K562 (cell line): ENCODE measurements around the gene HSPH1. TPM values are rescaled to one million over a fixed set of nuclear protein-coding genes. Genes with fewer than 3 reads are reported as not detected.

Experiments
- HEY1 ChIP-seq: fragments of 250-450 bp; sonication (Bioruptor Pico); IDR thresholded peaks from 2 replicates; pipeline ENCODE4 v1.5.0; 2020; ENCODE audit warnings: mild to moderate bottlenecking, moderate library complexity, borderline replicate concordance
- JUND ChIP-seq, 2 experiments: IDR thresholded peaks; 2 replicates in 1 of 2; 3 replicates in 1 of 2; pipeline ENCODE4 v1.6.1; 2011; ENCODE audit warnings: borderline replicate concordance in 2 of 2, low read depth in 2 of 2, low read length in 2 of 2, improper control_type of control experiment in 1 of 2, missing biosample characterization in 1 of 2, missing genetic modification characterization in 1 of 2, missing genetic modification reagents in 1 of 2
- KLF13 ChIP-seq: fragments of 450-650 bp; IDR thresholded peaks from 2 replicates; pipeline ENCODE4 v1.6.1; 2016; ENCODE audit warnings: missing genetic modification characterization, low read depth, mild to moderate bottlenecking, missing compliant biosample characterization, moderate library complexity, borderline replicate concordance
- MEF2A ChIP-seq: IDR thresholded peaks from 2 replicates; pipeline ENCODE4 v1.6.1; 2011; ENCODE audit warnings: low read depth, mild to moderate bottlenecking, low read length, moderate library complexity; ENCODE audit not compliant: control insufficient read depth
- NELFE ChIP-seq: IDR thresholded peaks from 2 replicates; pipeline ENCODE4 v1.6.1; 2011; ENCODE audit warnings: mild to moderate bottlenecking; ENCODE audit not compliant: insufficient read depth, insufficient read length
- PHF21A ChIP-seq: fragments of 450-650 bp; IDR thresholded peaks from 2 replicates; pipeline ENCODE4 v1.6.1; 2017; ENCODE audit warnings: low read depth, borderline replicate concordance
- POLR2AphosphoS2 ChIP-seq: IDR thresholded peaks from 2 replicates; pipeline ENCODE4 v1.6.1; 2012; ENCODE audit warnings: low read length, improper control_type of control experiment
- RBM17 ChIP-seq: fragments of 200-400 bp; formaldehyde crosslinking; IDR thresholded peaks from 2 replicates; pipeline ENCODE4 v1.6.1; 2017; ENCODE audit warnings: low read depth, mild to moderate bottlenecking, low read length, borderline replicate concordance
- SLC30A9 ChIP-seq: fragments of 250-450 bp; sonication (Bioruptor Pico); IDR thresholded peaks from 2 replicates; pipeline ENCODE4 v1.8.0; 2022; ENCODE audit warnings: mild to moderate bottlenecking, moderate library complexity
- SUPT5H ChIP-seq: fragments of 450-650 bp; IDR thresholded peaks from 2 replicates; pipeline ENCODE4 v1.6.1; 2016
- XRCC3 ChIP-seq: fragments of 450-650 bp; IDR thresholded peaks from 2 replicates; pipeline ENCODE4 v1.6.1; 2017; ENCODE audit warnings: mild to moderate bottlenecking, moderate library complexity
- polyA plus RNA-seq, 8 experiments: library from polyadenylated mRNA; depleted of rRNA in 4 of 8; stranded (reverse) in 5 of 8; unstranded in 3 of 8; fragments of >200 nt; fragmentation: Nextera tagmentation in 2 of 8; fragmentation: Illumina TruSeq in 1 of 8; extraction: Ambion mirVana in 2 of 8; extraction: Trizol in 1 of 8; gene quantifications; 2 replicates each; pipeline versions ENCODE4 v1.2.1 to v1.2.3, GENCODE V29; 2011 to 2014; ENCODE audit warnings: inconsistent platforms in 1 of 8, missing spikeins in 1 of 8
- total RNA-seq, 7 experiments: library from RNA; depleted of rRNA in 6 of 7; stranded (reverse); fragments of >200 nt in 6 of 7; fragmentation: Illumina TruSeq in 2 of 7; extraction: Trizol in 2 of 7; gene quantifications; 2 replicates each; pipeline versions ENCODE4 v1.2.1 to v1.2.3, GENCODE V29; 2011 to 2021; ENCODE audit warnings: low replicate concordance in 1 of 7
- TF ChIP-seq, protein P1 (sequence below), 2 experiments: fragments of 450-650 bp; IDR thresholded peaks; 2 replicates each; pipeline ENCODE4 v1.6.1; 2018; ENCODE audit warnings: mild to moderate bottlenecking in 2 of 2, low read depth in 1 of 2; ENCODE audit not compliant: partially characterized antibody in 2 of 2
- TF ChIP-seq, protein P2 (sequence below): fragments of 450-650 bp; IDR thresholded peaks from 2 replicates; pipeline ENCODE4 v1.6.1; 2018; ENCODE audit not compliant: partially characterized antibody
- TF ChIP-seq, protein P3 (sequence below): fragments of 450-650 bp; IDR thresholded peaks from 2 replicates; pipeline ENCODE4 v1.6.1; 2016; ENCODE audit warnings: antibody characterized with exemption
- TF ChIP-seq, protein P4 (sequence below): fragments of 450-650 bp; conservative IDR thresholded peaks from 2 replicates; pipeline ENCODE4 v1.6.1; 2016; ENCODE audit warnings: missing genetic modification characterization, low read depth, mild to moderate bottlenecking, control low read depth, missing compliant biosample characterization
- TF ChIP-seq, protein P5 (sequence below): sonication (generic); formaldehyde crosslinking; IDR thresholded peaks from 2 replicates; pipeline ENCODE4 v1.9.0; 2022; ENCODE audit warnings: mild to moderate bottlenecking, missing genetic modification reagents

The HSPH1 gene
- total and polyA plus RNA-seq, 9 of the 15 experiments (the other 6 are each of a cell fraction or from before 2014, with no cell fraction given) = 34.6 to 104 (median 64.7) TPM

DNA sequence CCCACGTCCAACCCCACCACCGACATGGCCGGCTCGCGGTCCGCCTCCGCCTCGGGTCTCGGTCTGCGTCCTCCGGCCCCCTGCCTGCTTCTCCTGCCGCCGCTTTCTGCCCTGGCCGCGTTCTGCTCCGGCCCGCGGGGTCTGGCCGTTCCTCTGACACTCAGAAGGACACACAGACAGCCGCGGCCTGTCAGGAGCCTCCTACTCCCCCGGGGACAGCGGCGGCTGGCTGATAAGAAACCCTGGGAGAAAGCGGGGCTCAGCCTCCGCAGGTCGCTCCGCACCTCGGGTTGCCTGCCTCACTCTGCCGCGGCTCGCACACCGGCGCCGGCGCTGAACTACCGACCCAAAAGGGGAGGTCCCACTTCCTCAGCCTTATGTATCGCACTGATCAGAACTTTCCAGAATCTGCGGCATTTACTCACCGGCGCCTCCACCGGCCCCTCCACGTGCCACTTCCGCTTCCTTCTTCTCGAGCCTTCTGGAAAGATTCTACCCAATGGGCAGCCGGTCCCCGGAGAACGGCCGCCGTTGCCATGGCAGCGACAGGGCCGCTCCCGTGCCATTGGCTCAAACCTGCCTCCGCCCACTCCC is at the start of gene HSPH1 (continued):
- TF ChIP-seq, protein P1, sequence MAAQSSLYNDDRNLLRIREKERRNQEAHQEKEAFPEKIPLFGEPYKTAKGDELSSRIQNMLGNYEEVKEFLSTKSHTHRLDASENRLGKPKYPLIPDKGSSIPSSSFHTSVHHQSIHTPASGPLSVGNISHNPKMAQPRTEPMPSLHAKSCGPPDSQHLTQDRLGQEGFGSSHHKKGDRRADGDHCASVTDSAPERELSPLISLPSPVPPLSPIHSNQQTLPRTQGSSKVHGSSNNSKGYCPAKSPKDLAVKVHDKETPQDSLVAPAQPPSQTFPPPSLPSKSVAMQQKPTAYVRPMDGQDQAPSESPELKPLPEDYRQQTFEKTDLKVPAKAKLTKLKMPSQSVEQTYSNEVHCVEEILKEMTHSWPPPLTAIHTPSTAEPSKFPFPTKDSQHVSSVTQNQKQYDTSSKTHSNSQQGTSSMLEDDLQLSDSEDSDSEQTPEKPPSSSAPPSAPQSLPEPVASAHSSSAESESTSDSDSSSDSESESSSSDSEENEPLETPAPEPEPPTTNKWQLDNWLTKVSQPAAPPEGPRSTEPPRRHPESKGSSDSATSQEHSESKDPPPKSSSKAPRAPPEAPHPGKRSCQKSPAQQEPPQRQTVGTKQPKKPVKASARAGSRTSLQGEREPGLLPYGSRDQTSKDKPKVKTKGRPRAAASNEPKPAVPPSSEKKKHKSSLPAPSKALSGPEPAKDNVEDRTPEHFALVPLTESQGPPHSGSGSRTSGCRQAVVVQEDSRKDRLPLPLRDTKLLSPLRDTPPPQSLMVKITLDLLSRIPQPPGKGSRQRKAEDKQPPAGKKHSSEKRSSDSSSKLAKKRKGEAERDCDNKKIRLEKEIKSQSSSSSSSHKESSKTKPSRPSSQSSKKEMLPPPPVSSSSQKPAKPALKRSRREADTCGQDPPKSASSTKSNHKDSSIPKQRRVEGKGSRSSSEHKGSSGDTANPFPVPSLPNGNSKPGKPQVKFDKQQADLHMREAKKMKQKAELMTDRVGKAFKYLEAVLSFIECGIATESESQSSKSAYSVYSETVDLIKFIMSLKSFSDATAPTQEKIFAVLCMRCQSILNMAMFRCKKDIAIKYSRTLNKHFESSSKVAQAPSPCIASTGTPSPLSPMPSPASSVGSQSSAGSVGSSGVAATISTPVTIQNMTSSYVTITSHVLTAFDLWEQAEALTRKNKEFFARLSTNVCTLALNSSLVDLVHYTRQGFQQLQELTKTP (IDR thresholded peaks at IDR 0.05; ENCODE audit: low read depth in 1 of 2, partially characterized antibody in 2 of 2) = no peak
- TF ChIP-seq, protein P2, sequence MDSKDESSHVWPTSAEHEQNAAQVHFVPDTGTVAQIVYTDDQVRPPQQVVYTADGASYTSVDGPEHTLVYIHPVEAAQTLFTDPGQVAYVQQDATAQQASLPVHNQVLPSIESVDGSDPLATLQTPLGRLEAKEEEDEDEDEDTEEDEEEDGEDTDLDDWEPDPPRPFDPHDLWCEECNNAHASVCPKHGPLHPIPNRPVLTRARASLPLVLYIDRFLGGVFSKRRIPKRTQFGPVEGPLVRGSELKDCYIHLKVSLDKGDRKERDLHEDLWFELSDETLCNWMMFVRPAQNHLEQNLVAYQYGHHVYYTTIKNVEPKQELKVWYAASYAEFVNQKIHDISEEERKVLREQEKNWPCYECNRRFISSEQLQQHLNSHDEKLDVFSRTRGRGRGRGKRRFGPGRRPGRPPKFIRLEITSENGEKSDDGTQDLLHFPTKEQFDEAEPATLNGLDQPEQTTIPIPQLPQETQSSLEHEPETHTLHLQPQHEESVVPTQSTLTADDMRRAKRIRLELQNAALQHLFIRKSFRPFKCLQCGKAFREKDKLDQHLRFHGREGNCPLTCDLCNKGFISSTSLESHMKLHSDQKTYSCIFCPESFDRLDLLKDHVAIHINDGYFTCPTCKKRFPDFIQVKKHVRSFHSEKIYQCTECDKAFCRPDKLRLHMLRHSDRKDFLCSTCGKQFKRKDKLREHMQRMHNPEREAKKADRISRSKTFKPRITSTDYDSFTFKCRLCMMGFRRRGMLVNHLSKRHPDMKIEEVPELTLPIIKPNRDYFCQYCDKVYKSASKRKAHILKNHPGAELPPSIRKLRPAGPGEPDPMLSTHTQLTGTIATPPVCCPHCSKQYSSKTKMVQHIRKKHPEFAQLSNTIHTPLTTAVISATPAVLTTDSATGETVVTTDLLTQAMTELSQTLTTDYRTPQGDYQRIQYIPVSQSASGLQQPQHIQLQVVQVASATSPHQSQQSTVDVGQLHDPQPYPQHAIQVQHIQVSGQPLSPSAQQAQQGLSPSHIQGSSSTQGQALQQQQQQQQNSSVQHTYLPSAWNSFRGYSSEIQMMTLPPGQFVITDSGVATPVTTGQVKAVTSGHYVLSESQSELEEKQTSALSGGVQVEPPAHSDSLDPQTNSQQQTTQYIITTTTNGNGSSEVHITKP = no peak
- TF ChIP-seq, protein P3, sequence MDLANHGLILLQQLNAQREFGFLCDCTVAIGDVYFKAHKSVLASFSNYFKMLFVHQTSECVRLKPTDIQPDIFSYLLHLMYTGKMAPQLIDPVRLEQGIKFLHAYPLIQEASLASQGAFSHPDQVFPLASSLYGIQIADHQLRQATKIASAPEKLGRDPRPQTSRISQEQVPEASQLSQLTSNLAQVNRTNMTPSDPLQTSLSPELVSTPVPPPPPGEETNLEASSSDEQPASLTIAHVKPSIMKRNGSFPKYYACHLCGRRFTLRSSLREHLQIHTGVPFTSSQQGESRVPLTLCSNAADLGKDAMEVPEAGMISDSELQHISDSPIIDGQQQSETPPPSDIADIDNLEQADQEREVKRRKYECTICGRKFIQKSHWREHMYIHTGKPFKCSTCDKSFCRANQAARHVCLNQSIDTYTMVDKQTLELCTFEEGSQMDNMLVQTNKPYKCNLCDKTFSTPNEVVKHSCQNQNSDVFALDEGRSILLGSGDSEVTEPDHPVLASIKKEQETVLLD = no peak
- TF ChIP-seq PHF21A (no peak), MEF2A (no peak), XRCC3 (no peak), KLF13 (tag) (no peak), NELFE (no peak), JUND (IDR thresholded peaks at IDR 0.05; ENCODE audit: borderline replicate concordance, low read depth, low read length) (no peak), JUND (tag; IDR thresholded peaks at IDR 0.05; ENCODE audit: borderline replicate concordance, low read depth, low read length) (no peak), POLR2AphosphoS2 (no peak), SUPT5H (peak; percentile 61), SLC30A9 (CRISPR knock-in tag) (no peak), RBM17 (no peak), HEY1 (CRISPR knock-in tag) (no peak)
- TF ChIP-seq, protein P4, sequence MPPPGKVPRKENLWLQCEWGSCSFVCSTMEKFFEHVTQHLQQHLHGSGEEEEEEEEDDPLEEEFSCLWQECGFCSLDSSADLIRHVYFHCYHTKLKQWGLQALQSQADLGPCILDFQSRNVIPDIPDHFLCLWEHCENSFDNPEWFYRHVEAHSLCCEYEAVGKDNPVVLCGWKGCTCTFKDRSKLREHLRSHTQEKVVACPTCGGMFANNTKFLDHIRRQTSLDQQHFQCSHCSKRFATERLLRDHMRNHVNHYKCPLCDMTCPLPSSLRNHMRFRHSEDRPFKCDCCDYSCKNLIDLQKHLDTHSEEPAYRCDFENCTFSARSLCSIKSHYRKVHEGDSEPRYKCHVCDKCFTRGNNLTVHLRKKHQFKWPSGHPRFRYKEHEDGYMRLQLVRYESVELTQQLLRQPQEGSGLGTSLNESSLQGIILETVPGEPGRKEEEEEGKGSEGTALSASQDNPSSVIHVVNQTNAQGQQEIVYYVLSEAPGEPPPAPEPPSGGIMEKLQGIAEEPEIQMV (tag) = no peak
- TF ChIP-seq, protein P5, sequence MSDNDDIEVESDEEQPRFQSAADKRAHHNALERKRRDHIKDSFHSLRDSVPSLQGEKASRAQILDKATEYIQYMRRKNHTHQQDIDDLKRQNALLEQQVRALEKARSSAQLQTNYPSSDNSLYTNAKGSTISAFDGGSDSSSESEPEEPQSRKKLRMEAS (CRISPR knock-in tag) = peak; percentile 83
